GM19455 (cell line): Measurements from ENCODE around the gene TXNRD2.
"Not testable (repeated sequence)": the region's sequence is repeated elsewhere in the genome, so short reads cannot be mapped to it uniquely, and the experiment has no call there.

Experiments
- ATAC-seq: cut with Tn5 transposase; IDR thresholded peaks from one replicate; pipeline ENCODE4 v1.9.1; 2021; ENCODE audit not compliant: unreplicated experiment

Gene TXNRD2

DNA sequence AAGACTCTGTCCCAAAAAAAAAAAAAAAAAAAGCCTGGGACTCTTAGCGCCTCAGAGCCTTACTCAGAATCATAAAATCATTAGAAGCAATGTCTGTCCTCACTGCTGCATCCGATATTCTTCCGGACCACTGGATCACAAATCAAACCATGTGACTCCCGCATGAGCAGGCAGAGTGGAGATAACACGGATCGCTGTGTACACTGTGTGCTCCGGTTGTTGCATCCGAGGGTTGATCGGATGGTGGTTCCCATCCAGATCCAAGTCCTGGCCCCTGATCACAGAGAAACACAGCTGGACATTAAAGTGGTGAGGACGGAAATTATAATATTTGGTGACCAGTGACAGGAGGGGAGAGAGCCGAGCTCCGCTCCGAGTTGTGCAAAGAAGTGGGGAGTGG, 9.7 kb upstream of the TXNRD2 start:
- ATAC-seq = no peak

DNA sequence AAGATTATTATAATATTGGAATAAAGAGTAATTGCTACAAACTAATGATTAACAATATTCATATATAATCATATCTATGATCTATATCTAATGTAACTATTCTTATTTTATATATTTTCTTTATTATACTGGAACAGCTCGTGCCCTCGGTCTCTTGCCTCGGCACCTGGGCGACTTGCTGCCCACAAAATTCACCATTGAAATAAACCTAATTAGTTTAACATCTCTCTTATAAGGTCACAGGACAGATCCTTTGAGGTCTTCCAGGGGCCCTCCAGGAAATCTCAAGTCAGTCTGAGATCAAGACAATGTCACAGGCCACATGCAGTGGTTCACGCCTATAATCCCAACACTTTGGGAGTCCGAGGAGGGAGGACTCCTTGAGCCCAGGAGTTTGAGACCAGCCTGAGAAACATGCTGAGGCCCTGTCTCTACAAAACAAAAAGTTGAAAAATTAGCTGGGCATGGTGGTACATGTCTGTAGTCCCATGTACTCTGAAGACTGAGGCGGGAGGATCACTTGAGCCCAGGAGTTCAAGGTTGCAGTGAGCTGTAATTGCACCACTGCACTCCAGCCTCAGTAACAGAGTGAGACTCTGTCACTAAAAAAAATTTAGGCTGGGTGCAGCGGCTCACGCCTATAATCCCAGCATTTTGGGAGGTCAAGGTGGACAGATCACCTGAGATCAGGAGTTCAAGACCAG, 6.6 kb upstream of the TXNRD2 start:
- no peak for ATAC-seq

GRCh38 chr22:19943082-19944026, 1.7 kb upstream of the TXNRD2 start:
- no peak for ATAC-seq

DNA sequence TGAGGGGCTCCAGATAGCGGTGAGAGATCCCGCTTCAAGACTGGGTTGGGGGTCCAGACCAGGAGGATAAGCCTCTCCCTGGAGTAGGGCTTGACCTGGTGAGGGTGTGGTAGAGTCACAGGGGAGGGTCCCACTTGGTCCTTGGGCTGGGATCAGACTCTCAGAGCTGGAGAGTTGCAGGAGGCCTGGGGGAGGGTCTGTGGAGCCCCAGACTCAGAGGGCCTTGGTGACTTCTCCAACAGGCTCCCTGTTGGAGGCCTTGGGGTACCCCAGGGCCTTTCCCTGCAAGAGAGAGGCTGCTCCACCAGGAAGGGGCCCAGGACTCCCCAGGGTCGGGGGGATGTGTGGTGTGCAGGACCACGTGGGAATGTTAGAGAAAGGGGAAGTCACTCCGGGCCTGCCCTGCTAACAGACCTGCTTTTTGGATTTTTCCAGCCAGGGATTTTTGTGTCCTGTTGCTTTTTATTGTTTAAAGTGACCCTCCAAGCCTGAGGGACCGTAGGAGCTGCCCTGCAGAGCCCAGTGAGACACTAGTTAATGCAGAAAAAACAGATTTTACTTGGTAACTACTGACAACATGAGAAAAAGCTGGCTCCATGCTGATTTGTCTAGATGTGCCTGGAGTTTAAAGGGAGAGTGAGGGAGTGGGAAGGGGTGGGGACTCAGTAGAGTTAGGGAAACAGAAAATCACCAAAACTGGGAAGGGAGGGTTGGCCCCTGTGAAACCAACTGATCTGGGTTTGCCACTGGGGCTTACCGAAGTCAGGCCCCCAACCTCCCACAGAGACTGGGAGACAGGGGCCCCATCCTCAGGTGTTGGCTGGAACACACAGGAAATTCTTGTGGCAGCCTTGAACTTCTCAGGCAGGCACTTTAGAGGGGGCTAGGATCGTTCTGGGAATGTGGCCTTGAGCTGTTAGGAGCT, 801 bp upstream of the TXNRD2 start:
- no peak for ATAC-seq

DNA sequence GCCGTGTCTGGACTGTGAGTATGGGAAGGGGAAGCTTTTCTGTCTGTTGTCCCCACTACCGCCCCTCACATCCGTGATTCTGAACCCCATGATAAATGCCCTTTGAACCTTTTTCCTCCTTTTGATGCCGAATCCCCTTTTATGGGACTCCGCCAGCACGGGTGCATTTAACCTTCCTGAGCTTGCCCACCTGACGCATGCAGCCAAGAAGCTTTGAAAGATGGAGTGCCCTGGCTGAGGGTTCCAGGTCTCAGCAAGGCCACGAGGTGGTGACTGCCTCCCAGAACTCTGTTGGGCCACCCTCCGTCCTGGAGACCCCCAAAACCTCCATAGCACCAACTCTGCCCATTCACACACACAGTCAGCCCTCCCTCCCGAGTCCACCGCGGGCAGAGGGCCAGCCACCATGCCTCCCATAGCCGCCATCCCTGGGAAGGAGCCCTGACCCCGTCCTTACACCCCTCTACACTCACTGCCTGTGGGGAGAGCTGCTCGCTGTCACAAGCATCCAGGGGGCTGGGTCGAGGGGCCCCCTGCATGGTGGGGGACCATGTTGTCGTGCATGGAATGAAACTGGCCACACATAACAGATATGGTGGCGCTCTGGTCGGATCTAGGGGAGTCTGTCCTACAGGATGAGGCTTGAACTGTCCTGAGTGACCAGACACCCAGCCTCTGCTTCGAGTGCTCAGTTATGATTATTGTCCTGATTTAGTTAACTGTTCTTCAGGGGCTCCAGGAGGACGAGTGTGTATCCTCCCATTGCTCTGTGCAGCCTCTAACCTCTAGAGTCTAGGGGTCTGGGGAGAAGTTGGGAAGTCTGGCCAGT, 868 bp downstream of the TXNRD2 start:
- no peak for ATAC-seq

- ATAC-seq = no peak
Observed at GRCh38 chr22:19937616-19938473, 3.8 kb downstream of the TXNRD2 start.

GRCh38 chr22:19936513-19936912, 5.1 kb downstream of the TXNRD2 start:
- no peak for ATAC-seq

GRCh38 chr22:19935123-19935718, 6.4 kb downstream of the TXNRD2 start:
- ATAC-seq = not testable (repeated sequence)

- ATAC-seq = no peak
Observed at GRCh38 chr22:19933341-19934241, 8.0 kb downstream of the TXNRD2 start.

DNA sequence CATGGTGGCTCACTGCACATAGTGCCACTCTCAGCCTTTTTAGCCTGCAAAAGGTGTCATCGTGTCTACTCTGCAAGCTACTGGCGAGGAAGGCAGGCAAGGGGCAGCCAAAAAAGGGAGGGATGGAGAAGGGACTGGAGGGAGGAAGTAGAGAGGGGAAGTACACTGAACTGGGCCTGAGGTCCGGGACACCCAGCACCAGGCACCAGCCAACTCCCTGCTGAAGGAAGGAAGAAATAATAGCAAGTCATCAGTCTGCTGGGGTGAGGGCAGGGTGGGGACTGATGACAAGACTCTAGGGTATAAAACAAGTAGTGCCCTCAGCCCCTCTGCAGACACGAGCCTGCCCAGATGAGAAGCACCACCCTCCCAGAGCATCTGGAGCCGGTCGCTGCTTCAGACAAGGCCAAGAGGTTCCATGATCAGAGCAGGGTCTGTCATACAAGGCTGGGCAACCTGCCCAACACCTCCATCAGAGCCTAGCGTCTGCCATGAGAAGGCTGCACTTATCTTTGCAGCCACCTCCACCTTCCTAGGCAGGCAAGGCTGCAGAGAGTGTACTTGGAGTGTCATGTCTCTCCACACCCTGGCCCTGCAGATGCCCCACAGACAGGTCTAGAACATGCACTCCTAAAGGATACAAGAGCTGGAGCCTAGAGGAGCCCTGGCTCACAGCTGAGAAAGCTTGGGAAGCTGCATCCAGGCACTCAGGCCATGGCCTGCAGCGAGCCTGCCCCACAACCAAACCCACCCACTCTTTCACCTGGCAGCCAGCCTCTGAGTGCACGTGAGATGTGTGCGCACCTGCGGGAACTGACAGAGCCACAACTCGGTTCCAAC, 9.0 kb downstream of the TXNRD2 start:
- ATAC-seq = no peak

DNA sequence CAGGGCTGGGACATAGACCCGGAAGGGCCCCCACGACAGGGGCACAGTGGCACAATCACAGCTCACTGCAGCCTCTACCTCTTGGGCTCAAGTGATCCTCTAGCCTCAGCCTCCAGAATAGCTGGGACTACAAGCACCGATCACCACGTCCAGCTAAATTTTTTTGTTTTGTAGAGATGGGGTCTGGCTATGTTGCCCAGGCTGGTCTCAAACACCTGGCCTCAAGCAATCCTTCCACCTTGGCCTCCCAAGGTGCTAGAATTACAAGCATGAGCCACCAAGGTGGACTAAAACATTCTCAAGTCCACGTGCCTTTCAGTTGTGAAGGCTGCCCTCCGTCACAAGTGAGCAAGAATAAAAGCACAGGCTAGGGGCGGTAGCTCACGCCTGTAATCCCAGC, 10.1 kb downstream of the TXNRD2 start:
- ATAC-seq = no peak

- no peak for ATAC-seq
Observed at GRCh38 chr22:19930551-19931486, 10.8 kb downstream of the TXNRD2 start.

DNA sequence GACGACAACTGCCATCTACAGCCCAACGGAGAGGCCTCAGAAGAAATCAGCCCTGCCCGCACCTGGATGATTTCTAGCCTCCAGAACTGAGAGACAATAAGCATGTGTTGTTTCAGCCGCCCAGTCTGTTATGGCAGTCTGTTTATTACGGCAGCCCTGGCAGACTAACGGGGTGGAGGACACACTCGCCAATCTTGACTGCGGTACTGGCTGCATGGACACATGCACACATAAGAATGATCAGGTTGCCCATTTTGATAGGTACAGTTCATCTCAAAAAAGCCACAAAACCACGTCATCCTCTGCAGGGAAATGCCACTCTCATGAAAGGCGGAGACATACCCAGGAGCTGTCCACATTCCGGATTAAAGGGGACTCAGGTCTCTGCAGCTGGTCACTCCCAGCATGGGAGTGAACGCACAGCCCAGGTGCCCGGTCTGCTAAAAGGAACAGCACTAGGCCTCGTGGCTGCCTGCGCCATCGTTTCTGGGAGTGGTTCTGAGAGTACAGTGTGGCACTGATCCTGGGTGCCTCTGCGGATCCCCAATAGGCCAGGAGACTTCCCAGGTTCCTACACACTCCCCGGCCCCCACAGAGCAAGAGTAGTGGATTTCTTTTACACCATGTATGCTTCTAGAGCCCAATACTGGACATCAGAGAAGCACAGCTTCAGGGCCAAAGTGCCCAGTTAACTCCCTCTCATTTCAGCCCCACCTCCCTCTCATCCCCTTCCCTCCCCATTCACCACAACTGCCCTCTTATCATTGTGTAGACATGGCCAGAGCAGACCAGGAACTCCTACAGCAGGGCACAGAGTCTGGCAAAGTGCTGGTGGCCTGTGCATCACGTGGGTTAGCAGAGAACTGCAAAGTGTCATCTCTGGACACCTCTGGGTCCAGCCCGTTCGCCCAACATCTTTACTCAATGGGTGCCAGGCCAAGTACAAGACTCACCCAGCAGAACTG, 11.8 kb downstream of the TXNRD2 start:
- ATAC-seq = no peak

GRCh38 chr22:19928207-19928606, 13.4 kb downstream of the TXNRD2 start:
- no peak for ATAC-seq

- no peak for ATAC-seq
Observed at GRCh38 chr22:19927696-19928095, 13.9 kb downstream of the TXNRD2 start.
